RWPE1 (cell line): Measurements from ENCODE around the gene ITGB4.

Source experiments
- CTCF ChIA-PET: fragments of 350-600 bp; sonication (Branson Sonifier 250); formaldehyde crosslinking; extraction: SDS; loops from one replicate; lab custom pipeline; 2021; lab: Yijun Ruan, JAX
- POLR2A ChIA-PET: fragments of 400-600 bp; formaldehyde crosslinking; extraction: SDS; loops from one replicate; lab custom pipeline; 2020; ENCODE audit warnings: antibody characterized with exemption; ENCODE audit not compliant: low non-redundant PET; lab: Yijun Ruan, JAX
- DNase-seq: peaks from one replicate; pipeline ENCODE4 v3.0.0; 2012; ENCODE audit warnings: low spot score
- H3K27ac ChIP-seq: fragments of 450-650 bp; 2 replicates; pipeline ENCODE4 v1.5.1; 2017
- TF ChIP-seq, protein P1 (sequence below): fragments of 450-650 bp; conservative IDR thresholded peaks from 2 replicates; pipeline ENCODE4 v1.5.1; 2017; ENCODE audit warnings: low read depth, mild to moderate bottlenecking

ITGB4 gene

DNA sequence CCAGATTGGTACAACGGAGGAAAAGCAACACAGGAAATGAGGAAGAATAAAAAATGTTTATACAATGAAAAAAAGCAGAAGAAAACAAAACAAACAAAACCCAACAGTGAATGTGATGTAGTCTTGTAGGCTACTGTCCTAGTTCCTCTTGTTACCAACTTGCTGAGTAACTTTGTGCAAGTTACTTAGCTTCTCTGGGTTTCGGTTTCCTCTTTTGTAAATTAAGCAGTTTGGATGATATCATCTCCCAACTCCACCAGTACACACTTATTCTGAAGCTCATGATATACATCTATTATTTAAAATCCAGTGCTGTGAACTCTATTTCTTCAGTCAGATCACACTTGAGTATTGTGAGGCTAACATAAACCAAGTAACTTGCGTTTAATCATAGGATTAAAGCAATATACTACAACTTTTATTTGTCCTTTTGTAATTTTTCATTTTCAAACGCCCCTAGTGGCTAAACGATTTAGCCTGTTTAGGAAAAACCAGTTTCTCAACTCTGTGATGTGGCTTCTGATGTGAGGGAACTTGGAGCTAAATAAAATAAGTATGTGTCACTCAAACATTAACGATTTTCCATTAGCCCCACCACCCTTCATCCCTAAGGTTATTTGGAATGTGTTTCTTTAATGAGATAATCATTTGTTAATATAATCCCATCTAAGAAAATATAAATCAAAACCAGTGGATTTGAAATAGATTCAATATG, 62.0 kb downstream of the ITGB4 start:
- H3K27ac ChIP-seq: peak overlapping the region; percentile 99
- TF ChIP-seq, protein P1, sequence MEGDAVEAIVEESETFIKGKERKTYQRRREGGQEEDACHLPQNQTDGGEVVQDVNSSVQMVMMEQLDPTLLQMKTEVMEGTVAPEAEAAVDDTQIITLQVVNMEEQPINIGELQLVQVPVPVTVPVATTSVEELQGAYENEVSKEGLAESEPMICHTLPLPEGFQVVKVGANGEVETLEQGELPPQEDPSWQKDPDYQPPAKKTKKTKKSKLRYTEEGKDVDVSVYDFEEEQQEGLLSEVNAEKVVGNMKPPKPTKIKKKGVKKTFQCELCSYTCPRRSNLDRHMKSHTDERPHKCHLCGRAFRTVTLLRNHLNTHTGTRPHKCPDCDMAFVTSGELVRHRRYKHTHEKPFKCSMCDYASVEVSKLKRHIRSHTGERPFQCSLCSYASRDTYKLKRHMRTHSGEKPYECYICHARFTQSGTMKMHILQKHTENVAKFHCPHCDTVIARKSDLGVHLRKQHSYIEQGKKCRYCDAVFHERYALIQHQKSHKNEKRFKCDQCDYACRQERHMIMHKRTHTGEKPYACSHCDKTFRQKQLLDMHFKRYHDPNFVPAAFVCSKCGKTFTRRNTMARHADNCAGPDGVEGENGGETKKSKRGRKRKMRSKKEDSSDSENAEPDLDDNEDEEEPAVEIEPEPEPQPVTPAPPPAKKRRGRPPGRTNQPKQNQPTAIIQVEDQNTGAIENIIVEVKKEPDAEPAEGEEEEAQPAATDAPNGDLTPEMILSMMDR: peak; percentile 87
- ChIA-PET POLR2A (interaction anchor here (1.3 kb wide), 1 partner anchor 73 kb away, joined by 4 read pairs; the partner anchor contains the start of gene WBP2), CTCF (interaction anchor here (0.6 to 1.6 kb wide), 12 partner anchors 10 to 791 kb away, joined by 3 to 6 read pairs (median 4); partner anchors contain the start of genes GALK1 and TRIM47)
- no peak for DNase-seq

DNA sequence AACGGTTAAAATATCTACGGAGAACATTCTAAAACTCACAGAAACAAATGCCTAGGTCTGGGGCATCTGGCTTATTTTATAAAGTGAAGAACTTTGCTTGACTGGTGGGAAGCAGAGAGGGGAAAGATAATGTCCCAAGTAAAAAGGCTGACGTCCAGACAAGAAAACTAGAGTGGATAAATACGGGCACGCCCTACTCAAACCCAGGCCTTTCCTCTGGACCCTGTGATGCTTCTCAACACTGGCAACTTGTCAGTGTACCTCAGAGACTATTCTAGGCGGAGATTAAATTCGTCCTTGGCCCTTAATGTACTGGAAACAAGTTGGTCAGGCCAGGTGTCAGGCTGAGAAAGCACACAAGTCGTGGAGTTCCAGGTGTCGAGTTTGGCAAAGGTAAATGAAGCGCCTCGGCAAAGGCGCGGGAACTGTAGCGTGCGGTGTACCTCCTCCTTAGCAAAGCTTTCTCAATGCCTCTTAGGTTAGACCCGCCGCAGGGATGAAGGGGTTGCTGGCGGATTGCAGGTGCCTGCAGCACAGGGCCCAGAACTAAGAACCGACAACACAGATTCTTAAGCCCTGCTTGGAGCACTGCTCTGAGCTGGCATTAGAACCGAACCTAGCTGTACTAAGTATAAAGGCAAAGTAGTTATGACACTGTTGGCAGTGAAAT, 62.7 kb downstream of the ITGB4 start:
- DNase-seq: no peak
- ChIA-PET CTCF (interaction anchor here (0.6 to 1.6 kb wide), 8 partner anchors 11 to 790 kb away, joined by 3 to 8 read pairs (median 4); partner anchors contain the start of genes GALK1 and TRIM47), POLR2A (interaction anchor here (1.3 kb wide), 1 partner anchor 72 kb away, joined by 4 read pairs; the partner anchor contains the start of gene WBP2)
- TF ChIP-seq, protein P1: no peak
- H3K27ac ChIP-seq: peak overlapping the region; percentile 99

DNA sequence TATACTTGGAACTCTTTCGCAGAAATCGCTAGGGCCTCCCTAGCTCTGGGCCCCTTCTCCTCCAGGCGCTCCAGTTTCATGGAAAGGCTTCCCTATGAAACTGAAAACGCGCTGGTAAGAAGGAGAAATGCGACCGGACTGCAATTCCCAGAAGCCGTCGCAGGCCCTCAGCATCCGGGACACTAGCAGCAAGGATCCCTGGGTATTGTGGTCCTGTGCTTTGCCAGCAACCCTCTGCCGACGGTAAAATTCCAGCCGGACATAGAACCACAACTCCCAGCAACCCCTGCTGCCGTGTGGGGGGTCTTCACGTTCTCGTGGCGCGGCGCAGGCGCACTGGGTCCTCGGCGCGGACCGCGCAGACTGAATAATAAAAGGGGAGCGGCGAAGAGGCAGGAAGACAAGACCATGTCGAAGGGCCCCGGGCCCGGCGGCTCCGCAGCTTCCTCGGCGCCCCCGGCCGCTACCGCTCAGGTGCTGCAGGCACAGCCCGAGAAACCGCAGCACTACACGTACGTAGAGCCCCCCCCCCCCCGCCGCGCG, 63.3 kb downstream of the ITGB4 start, which contains the start of gene UNK:
Gene UNK, plus strand, starts transcription at position 334 of the 543 bp plus-strand sequence. Its CDS starts 75 bp downstream, at position 409.
- H3K27ac ChIP-seq: peak within 1 kb of the TSS; percentile 99
- TF ChIP-seq, protein P1: no peak
- DNase-seq: peak; percentile 99
- ChIA-PET POLR2A (no interaction called here), CTCF (interaction anchor here (0.6 to 1.4 kb wide), 2 partner anchors 12 to 583 kb away, joined by 3 to 8 read pairs; no protein-coding TSS in a partner anchor)

- POLR2A ChIA-PET: interaction anchor here (1.3 kb wide), 1 partner anchor 24 kb away, joined by 5 read pairs; no protein-coding TSS in a partner anchor
- H3K27ac ChIP-seq: peak overlapping the region; percentile 99
- peak; percentile 85 for DNase-seq
- TF ChIP-seq, protein P1: no peak
- CTCF ChIA-PET: interaction anchor here (0.5 to 1.3 kb wide), 4 partner anchors 24 to 878 kb away, joined by 3 to 4 read pairs (median 3); no protein-coding TSS in a partner anchor
Measured at GRCh38 chr17:75785016-75785890, 64.0 kb downstream of the ITGB4 start.

DNA sequence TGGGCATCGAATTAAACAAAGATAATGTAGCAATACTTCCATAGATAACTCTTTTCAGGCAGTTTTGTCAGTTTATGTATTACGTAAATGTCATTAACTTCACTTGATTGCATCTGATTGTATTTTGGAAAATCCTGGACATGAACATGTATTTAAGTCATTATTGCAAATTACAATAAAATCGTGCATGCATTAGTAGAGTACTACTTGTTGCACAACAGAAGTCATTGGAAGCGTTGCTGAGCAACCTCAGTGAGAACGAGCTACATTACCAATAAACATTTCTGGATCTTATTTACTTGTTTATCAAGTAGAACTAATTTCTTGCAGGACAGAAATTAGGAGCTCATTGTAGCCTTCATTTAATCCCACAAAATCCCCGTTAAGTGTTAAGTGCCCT, 70.0 kb downstream of the ITGB4 start:
- ChIA-PET CTCF (no interaction called here), POLR2A (no interaction called here)
- DNase-seq: no peak
- no peak overlapping the region for H3K27ac ChIP-seq
- TF ChIP-seq, protein P1: no peak
